Loucy (cell line): ENCODE results near the gene TIAM1.

ENCODE experiments used
- EZH2phosphoT487 ChIP-seq: fragments of 200-600 bp; IDR thresholded peaks from 2 replicates; pipeline ENCODE4 v1.6.1; 2018; ENCODE audit warnings: antibody characterized with exemption, mild to moderate bottlenecking, moderate library complexity, borderline replicate concordance
- TF ChIP-seq, protein P1 (sequence below): fragments of 200-600 bp; sonication (generic); conservative IDR thresholded peaks from 2 replicates; pipeline ENCODE4 v1.5.1; 2014; ENCODE audit warnings: mild to moderate bottlenecking, antibody characterized with exemption, low read length

DNA sequence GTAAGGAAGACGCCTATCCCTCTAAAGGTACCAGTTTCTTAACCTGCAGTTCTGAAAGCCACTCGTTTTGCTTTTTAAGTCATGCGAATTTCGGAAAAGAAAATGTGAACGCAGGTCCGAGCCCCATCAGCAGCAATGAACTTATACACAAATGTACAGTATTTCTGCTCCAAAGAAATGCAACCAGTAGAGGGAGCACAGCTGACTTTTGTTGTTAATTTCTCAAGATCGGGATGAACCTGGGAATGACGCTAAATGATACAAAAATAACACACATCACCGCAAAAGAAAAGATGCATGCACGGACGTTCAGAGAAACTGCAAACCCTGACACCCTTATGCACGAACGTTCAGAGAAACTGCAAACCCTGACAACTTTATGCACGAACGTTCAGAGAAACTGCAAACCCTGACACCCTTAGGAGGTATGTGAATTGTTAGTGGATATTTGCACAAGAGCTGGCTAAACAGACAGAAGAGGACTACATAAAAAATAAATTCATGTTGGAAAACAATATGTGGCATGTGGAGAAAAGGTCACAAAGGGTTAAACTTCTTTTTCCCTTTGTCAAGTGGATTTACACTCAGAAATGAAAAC lies 3.5 kb upstream of the TIAM1 start:
- TF ChIP-seq, protein P1, sequence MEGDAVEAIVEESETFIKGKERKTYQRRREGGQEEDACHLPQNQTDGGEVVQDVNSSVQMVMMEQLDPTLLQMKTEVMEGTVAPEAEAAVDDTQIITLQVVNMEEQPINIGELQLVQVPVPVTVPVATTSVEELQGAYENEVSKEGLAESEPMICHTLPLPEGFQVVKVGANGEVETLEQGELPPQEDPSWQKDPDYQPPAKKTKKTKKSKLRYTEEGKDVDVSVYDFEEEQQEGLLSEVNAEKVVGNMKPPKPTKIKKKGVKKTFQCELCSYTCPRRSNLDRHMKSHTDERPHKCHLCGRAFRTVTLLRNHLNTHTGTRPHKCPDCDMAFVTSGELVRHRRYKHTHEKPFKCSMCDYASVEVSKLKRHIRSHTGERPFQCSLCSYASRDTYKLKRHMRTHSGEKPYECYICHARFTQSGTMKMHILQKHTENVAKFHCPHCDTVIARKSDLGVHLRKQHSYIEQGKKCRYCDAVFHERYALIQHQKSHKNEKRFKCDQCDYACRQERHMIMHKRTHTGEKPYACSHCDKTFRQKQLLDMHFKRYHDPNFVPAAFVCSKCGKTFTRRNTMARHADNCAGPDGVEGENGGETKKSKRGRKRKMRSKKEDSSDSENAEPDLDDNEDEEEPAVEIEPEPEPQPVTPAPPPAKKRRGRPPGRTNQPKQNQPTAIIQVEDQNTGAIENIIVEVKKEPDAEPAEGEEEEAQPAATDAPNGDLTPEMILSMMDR, result peak; percentile 78
- no peak for TF ChIP-seq EZH2phosphoT487
